GM23248 (cell line): ENCODE results near the gene ABCA12.

ENCODE experiments used
- EZH2 ChIP-seq: fragments of 200-600 bp; sonication (generic); IDR thresholded peaks from 2 replicates; pipeline ENCODE4 v1.6.1; 2018; ENCODE audit warnings: antibody characterized with exemption, mild to moderate bottlenecking; ENCODE audit not compliant: insufficient read depth, poor library complexity, severe bottlenecking
- EZH2phosphoT487 ChIP-seq: fragments of 200-600 bp; sonication (generic); IDR thresholded peaks from 2 replicates; pipeline ENCODE4 v1.6.1; 2018; ENCODE audit warnings: antibody characterized with exemption, moderate library complexity, mild to moderate bottlenecking, low read depth; ENCODE audit not compliant: insufficient read depth

- no peak for TF ChIP-seq EZH2phosphoT487
- no peak for TF ChIP-seq EZH2
These were observed 151.2 kb downstream of the ABCA12 start for GRCh38 chr2:214987261-214987660.
